ENCODE results near the gene GRIP2.

GRCh38 chr3:14547693-14548092 is 7.6 kb upstream of the GRIP2 start:
- TF ChIP-seq POLR2A (IDR thresholded peaks at IDR 0.05), result no peak
- TF ChIP-seq CTCF (IDR thresholded peaks at IDR 0.05), result no peak
- no peak for TF ChIP-seq EP300 (IDR thresholded peaks at IDR 0.05)
